Activated T-helper 17 cell treated with anti-CD3 and anti-CD28 coated beads, Interleukin-2, amount 50 U/mL, for 72 hours (primary cell): Measurements from ENCODE around the gene KCNA1. TPM values are rescaled to one million over a fixed set of nuclear protein-coding genes. Genes with fewer than 3 reads are reported as not detected.

Source experiments
- ATAC-seq: fragments of 150-1000 bp; cut with Tn5 transposase; replicated peaks from 2 replicates; pipeline ENCODE4 v1.10.0; 2021; ENCODE audit warnings: mild to moderate bottlenecking, moderate library complexity
- H3K27ac Mint-ChIP-seq: one replicate; pipeline ENCODE4 v1.8.0; 2022; ENCODE audit warnings: mixed read lengths
- H3K27me3 Mint-ChIP-seq: one replicate; pipeline ENCODE4 v1.8.0; 2022; ENCODE audit warnings: mixed read lengths
- H3K36me3 Mint-ChIP-seq: one replicate; pipeline ENCODE4 v1.8.0; 2022; ENCODE audit warnings: low read depth, mild to moderate bottlenecking, mixed read lengths
- H3K4me1 Mint-ChIP-seq: one replicate; pipeline ENCODE4 v1.8.0; 2022; ENCODE audit warnings: mixed read lengths
- H3K4me3 Mint-ChIP-seq: one replicate; pipeline ENCODE4 v1.8.0; 2022; ENCODE audit warnings: mild to moderate bottlenecking, mixed read lengths
- H3K9me3 Mint-ChIP-seq: one replicate; pipeline ENCODE4 v1.8.0; 2022; ENCODE audit warnings: mixed read lengths
- total RNA-seq, 2 donors: library from RNA; stranded (reverse); gene quantifications; one replicate each; pipeline ENCODE4 v1.2.3, GENCODE V29; 2022

KCNA1 gene
- total RNA-seq, 2 donors from 2014 or later: not detected

DNA sequence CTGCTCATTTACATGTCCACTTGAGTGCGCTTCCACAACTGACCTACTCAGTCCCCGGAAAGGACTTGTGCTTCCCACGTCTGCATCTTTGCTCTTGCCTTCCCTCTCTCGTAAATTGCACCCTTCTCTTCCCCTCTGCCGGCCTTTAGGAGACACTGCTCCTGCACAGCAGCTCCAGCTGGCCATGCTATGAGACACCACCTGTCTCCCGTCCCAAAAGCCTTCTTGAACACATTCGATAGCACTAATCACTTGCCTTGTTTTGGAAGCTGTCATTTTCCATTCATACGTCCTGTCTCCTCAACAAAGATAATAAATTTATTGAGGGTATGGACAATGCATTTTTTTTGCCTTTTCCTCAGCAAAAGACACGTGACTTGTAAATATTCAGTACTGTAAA, 15.7 kb upstream of the KCNA1 start:
- Mint-ChIP-seq H3K36me3 (no peaks in the 10 kb centered on the region), H3K4me1 (no peaks in the 10 kb centered on the region), H3K27ac (no peak overlapping the region), H3K27me3 (peaks cover 19% of the 10 kb centered on the region), H3K4me3 (no peak overlapping the region), H3K9me3 (no peaks in the 10 kb centered on the region)
- no peak for ATAC-seq

DNA sequence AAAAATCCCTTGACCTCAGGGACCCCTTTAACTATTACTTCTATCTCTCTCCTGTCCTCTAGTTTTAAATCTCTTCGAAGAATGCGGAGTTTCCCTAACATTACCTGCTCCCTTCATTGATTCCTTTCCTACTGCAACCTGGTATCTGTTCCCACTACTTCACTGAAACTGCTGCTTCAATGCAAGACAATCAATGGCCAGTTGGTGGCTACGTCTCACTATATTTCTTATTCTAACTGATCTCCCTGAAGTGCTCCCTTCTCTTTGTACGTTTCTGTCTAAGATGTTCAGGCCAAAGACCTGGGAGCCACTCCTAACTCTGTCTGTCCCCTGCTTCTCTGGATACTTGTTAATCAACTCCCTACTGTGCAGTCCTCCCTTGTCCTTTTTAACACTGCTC, 10.3 kb upstream of the KCNA1 start:
- no peaks in the 10 kb centered on the region for H3K4me1 Mint-ChIP-seq
- no peaks in the 10 kb centered on the region for H3K36me3 Mint-ChIP-seq
- no peak for ATAC-seq
- H3K4me3 Mint-ChIP-seq: no peak overlapping the region
- peaks cover 27% of the 10 kb centered on the region for H3K27me3 Mint-ChIP-seq
- H3K27ac Mint-ChIP-seq: no peak overlapping the region
- H3K9me3 Mint-ChIP-seq: no peaks in the 10 kb centered on the region

DNA sequence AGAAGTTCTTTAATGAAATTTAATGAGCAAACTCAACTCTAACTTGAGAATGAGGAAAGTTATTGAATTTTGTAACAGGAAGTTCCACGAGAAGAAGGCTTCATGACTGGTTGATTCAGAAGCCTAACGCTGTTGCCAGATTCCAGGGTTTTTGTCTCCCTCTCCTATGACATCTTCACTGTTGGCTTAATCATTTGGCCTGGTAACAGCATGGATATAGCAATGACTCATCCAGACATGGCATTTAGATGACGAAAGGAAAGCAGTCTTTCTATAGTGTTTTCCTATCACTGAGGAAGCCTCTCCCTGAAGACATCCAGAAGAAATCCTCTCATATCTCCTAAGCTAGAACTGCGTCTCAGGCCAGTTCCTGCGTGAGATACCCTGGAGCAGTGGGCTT, 9.4 kb upstream of the KCNA1 start:
- no peaks in the 10 kb centered on the region for H3K4me1 Mint-ChIP-seq
- no peaks in the 10 kb centered on the region for H3K36me3 Mint-ChIP-seq
- no peak for ATAC-seq

DNA sequence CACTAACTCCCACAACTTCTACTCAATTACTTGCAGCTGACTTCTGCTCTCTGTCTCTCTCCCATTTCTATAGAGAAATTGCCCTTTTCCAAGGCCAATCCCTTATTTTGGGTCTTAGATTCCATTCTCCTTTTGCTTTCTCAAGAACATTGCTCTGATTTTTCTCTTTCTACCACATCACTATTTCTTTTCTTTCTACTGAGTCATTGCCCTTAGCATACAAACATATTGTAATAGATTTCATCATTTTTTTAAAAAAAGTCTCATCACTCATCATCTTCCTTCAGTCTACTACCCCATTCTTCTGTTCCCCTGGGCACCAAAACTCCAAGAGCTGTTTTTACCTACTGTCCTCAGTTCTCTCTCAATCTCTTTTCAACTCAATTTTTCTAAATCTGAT, 4.4 kb upstream of the KCNA1 start:
- H3K36me3 Mint-ChIP-seq: no peaks in the 10 kb centered on the region
- no peak overlapping the region for H3K4me3 Mint-ChIP-seq
- no peak for ATAC-seq
- peaks cover 4% of the 10 kb centered on the region for H3K4me1 Mint-ChIP-seq
- peaks cover 23% of the 10 kb centered on the region for H3K27me3 Mint-ChIP-seq
- H3K27ac Mint-ChIP-seq: no peak overlapping the region
- H3K9me3 Mint-ChIP-seq: no peaks in the 10 kb centered on the region

More for the DNA sequence above, 9.4 kb upstream of the KCNA1 start:
- peaks cover 27% of the 10 kb centered on the region for H3K27me3 Mint-ChIP-seq
- no peak overlapping the region for H3K4me3 Mint-ChIP-seq
- no peaks in the 10 kb centered on the region for H3K9me3 Mint-ChIP-seq
- no peak overlapping the region for H3K27ac Mint-ChIP-seq

DNA sequence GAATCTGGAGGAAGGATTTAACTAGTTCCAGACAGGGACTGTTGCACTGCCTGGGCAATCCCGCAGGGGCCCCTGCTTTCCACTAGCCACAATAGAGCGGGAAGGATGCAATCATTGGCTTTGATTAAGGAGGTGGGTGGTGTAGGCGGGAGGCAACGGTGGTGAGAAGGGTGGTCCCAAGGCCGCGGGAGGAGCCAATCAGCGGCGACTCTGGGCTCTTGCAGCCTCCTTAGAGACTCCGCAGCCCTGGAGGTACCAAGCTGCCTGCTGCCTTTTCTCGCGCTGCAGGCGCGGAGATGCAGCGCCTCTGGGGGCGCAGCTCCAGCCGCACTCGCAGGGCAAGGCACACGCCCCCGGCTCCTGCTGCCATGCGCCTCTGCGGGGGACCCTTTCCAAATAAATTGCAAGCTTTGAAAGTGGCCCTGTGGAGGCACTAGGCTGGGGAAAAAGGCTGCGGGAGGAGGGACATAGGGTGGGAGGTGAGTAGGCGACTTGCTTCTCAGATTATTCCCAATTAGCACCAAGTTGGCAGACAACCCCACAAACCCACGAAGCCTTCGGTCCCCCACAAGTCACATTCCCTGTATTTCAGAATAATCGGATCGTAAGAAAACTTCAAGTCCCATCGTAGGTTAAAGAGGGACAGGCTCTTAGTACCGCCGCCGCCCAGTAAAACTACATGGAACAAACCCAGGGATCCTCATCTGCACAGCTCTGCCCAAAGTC, 858 bp upstream of the KCNA1 start:
- H3K27me3 Mint-ChIP-seq: peaks cover 22% of the 10 kb centered on the region
- peak overlapping the region; percentile 78 for H3K4me3 Mint-ChIP-seq
- H3K36me3 Mint-ChIP-seq: peaks cover 6% of the 10 kb centered on the region
- peaks cover 4% of the 10 kb centered on the region for H3K4me1 Mint-ChIP-seq
- ATAC-seq: no peak
- no peaks in the 10 kb centered on the region for H3K9me3 Mint-ChIP-seq
- H3K27ac Mint-ChIP-seq: no peak overlapping the region

DNA sequence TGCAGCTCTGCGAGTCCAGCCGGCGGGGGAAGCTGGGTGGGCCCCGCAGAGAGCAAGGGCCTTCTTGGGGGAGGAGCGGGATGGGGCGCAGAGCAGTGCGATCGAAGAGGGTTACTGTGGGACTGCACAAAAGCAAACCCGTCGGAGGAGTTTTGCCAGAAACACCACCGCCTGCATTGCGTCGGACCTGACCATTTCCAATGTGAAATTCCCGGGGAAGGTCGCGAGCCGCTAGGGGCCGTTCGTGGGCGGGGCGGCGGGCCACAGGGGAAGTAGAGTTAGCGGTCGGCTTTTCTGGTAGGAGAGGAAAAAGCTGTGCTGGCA, 333 bp upstream of the KCNA1 start:
- Mint-ChIP-seq H3K4me3 (peak overlapping the region; percentile 78), H3K9me3 (no peaks in the 10 kb centered on the region), H3K27me3 (peaks cover 26% of the 10 kb centered on the region), H3K4me1 (peaks cover 4% of the 10 kb centered on the region), H3K27ac (no peak overlapping the region), H3K36me3 (peaks cover 6% of the 10 kb centered on the region)
- ATAC-seq: no peak

DNA sequence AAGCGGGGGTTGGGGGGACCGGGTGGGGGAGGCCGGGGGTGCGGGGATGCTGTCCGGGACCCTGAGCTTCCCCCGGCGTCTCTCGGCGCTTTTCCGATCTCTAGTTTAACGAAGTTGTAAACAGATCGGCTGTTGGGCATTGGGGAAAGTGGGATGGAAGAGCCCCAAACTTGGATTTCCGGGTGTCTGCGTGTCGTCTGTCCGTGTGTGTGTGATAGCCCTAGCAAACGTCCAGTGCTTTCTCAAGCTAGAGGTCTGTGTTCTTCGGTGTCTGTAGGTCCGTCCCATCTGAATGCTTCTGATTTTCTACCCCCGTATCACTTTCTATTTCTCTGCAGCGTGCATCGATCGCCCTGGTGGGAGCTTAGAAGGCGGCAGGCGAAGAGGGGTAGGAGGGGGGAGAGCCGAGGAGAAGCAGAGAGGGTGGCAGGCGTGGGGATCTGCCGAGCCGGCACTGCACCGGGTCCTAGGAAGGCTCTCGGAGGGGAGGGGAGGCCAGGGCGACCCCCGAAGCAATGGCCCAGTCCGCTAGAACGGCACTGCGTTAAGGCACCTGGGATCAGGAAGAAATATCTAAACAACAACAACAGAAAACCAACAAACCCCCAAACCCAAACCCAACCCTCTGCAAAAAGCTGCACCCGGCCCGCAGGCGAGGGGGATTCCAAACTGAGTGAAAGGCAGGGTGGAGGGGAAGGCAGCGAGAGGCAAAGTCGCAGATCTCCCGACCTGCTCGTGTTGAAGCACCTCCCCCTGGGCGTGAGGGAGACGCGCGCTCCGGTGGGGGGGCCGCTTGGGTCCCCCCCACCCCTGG, 1.0 kb downstream of the KCNA1 start:
- H3K27ac Mint-ChIP-seq: no peak overlapping the region
- peaks cover 4% of the 10 kb centered on the region for H3K4me1 Mint-ChIP-seq
- peaks cover 38% of the 10 kb centered on the region for H3K27me3 Mint-ChIP-seq
- no peaks in the 10 kb centered on the region for H3K9me3 Mint-ChIP-seq
- no peak for ATAC-seq
- peak overlapping the region; percentile 78 for H3K4me3 Mint-ChIP-seq
- peaks cover 6% of the 10 kb centered on the region for H3K36me3 Mint-ChIP-seq

DNA sequence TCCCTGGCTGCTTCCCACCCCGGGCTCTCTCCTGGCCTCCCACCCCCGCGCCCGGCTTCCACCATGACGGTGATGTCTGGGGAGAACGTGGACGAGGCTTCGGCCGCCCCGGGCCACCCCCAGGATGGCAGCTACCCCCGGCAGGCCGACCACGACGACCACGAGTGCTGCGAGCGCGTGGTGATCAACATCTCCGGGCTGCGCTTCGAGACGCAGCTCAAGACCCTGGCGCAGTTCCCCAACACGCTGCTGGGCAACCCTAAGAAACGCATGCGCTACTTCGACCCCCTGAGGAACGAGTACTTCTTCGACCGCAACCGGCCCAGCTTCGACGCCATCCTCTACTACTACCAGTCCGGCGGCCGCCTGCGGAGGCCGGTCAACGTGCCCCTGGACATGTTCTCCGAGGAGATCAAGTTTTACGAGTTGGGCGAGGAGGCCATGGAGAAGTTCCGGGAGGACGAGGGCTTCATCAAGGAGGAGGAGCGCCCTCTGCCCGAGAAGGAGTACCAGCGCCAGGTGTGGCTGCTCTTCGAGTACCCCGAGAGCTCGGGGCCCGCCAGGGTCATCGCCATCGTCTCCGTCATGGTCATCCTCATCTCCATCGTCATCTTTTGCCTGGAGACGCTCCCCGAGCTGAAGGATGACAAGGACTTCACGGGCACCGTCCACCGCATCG, 1.8 kb downstream of the KCNA1 start:
- H3K4me3 Mint-ChIP-seq: peak overlapping the region; percentile 51
- no peak for ATAC-seq
- H3K4me1 Mint-ChIP-seq: peaks cover 4% of the 10 kb centered on the region
- no peaks in the 10 kb centered on the region for H3K9me3 Mint-ChIP-seq
- H3K27ac Mint-ChIP-seq: no peak overlapping the region
- H3K36me3 Mint-ChIP-seq: peaks cover 6% of the 10 kb centered on the region
- peaks cover 40% of the 10 kb centered on the region for H3K27me3 Mint-ChIP-seq

DNA sequence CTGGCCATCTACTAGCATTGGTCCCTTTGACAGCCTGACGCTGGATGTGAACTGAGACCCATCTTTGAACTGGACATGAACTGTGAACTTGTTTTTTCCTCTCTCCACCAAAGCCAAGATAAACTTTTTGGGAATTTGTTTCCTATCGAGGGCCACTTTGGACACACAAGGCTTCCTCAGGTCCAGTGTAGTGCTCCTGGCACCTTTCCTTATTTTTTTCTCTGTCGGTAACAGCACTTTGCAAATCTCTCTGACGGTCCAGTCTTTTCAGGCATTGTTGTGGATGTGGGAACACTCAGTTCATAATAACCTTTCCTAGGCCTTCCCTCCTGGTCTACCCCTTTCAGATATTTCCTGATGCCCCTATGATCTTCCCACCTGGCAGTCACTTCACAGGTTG, 5.0 kb downstream of the KCNA1 start:
- peaks cover 53% of the 10 kb centered on the region for H3K27me3 Mint-ChIP-seq
- H3K4me1 Mint-ChIP-seq: no peaks in the 10 kb centered on the region
- H3K27ac Mint-ChIP-seq: no peak overlapping the region
- no peak for ATAC-seq
- H3K36me3 Mint-ChIP-seq: peaks cover 6% of the 10 kb centered on the region
- no peak overlapping the region for H3K4me3 Mint-ChIP-seq
- no peaks in the 10 kb centered on the region for H3K9me3 Mint-ChIP-seq

DNA sequence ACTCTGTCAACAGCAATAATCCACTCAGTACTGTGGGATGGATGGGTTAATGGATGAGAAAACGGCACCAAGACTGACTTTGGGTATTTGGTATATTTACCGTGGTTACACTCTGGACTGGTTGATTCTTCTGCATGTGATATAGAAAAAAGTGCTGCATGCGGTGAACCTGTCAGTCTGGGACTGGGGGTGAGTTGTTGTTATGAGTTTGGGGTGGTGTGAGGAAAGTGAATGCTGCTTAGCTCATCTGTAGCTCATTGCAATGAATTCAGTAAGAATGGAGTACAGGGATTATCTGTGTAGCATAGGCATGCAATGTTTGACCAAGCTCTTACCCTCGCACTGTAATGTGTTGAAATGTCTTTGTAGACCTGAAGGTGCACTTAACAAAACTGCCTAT, 6.0 kb downstream of the KCNA1 start:
- no peak overlapping the region for H3K4me3 Mint-ChIP-seq
- H3K27ac Mint-ChIP-seq: no peak overlapping the region
- H3K9me3 Mint-ChIP-seq: no peaks in the 10 kb centered on the region
- no peak for ATAC-seq
- peaks cover 6% of the 10 kb centered on the region for H3K36me3 Mint-ChIP-seq
- H3K27me3 Mint-ChIP-seq: peaks cover 55% of the 10 kb centered on the region
- H3K4me1 Mint-ChIP-seq: no peaks in the 10 kb centered on the region

DNA sequence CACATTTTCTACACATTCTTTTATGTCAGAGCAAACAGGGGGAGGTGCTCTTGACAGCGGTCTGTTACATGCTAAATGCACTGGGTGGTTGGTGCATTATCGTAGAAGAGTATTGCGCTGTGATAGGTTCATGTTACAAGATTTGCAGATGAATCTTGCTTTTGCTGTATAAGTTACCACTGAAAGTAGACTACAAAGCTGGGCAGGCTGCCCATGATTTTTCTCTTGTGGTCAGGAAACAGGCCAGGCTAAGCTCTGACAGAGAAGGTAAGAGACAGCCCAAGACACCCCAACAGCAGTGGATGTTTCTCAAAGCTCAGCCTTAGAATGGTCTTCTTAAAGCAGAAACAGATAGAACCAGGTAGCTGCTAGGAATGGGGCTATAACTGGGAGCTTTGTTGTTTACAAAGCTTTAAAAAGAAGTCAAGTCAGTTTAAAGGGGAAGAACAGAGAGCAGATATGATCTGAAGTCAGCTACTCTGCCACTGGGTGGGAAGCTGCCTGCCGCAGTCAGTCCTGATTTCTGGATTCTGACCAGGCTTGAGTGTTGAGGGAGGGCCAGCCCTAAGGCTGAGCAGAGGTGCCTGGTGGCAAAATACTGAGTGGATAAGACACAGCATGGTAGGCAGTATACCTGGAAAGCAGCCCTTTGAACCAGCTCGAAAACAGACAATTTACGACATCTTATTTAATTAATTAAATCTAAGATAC, 9.4 kb downstream of the KCNA1 start:
- no peaks in the 10 kb centered on the region for H3K4me1 Mint-ChIP-seq
- H3K36me3 Mint-ChIP-seq: no peaks in the 10 kb centered on the region
- no peak overlapping the region for H3K27ac Mint-ChIP-seq
- H3K9me3 Mint-ChIP-seq: no peaks in the 10 kb centered on the region
- ATAC-seq: no peak
- no peak overlapping the region for H3K4me3 Mint-ChIP-seq
- peaks cover 51% of the 10 kb centered on the region for H3K27me3 Mint-ChIP-seq

DNA sequence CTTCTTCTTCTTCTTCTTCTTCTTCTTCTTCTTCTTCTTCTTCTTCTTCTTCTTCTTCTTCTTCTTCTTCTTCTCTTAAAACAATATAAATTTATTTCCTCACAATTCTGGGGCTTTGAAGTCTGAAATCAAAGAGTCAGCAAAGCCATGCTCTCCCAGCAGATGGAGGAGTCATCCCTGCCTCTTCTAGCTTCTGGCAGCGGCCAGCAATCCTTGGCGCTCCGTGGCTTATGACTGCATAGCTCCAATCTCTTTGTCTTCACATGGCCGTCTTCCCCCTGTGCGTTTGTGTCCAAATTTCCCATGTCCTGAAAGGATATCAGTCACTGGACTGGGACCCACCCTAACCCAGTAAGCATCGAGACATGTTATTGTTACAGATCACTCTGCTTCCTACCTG, 22.9 kb downstream of the KCNA1 start:
- Mint-ChIP-seq H3K4me1 (no peaks in the 10 kb centered on the region), H3K9me3 (no peaks in the 10 kb centered on the region), H3K36me3 (no peaks in the 10 kb centered on the region), H3K4me3 (no peak overlapping the region), H3K27ac (no peak overlapping the region), H3K27me3 (peaks cover 40% of the 10 kb centered on the region)
- no peak for ATAC-seq

DNA sequence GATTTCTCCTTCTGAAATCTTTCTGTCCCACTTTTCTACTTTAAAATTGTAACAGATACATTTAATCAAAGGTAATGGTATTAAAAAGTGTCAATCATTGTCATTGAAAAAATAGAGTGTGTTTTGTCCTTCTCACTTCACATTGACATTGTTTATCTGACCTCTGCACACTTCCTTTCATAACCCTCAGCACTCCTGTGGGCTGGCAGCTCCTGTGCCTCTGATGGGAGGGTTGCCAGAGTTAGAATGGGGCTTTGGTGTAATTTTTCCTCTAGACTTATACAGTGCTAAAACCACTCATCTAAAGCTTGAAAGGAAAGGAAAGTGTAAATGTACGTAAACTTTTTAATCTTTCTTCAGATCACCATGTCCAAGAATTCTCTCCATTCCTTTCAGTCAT, 23.7 kb downstream of the KCNA1 start:
- H3K4me3 Mint-ChIP-seq: no peak overlapping the region
- ATAC-seq: no peak
- H3K9me3 Mint-ChIP-seq: no peaks in the 10 kb centered on the region
- H3K27me3 Mint-ChIP-seq: peaks cover 44% of the 10 kb centered on the region
- no peaks in the 10 kb centered on the region for H3K4me1 Mint-ChIP-seq
- H3K27ac Mint-ChIP-seq: no peak overlapping the region
- H3K36me3 Mint-ChIP-seq: no peaks in the 10 kb centered on the region

DNA sequence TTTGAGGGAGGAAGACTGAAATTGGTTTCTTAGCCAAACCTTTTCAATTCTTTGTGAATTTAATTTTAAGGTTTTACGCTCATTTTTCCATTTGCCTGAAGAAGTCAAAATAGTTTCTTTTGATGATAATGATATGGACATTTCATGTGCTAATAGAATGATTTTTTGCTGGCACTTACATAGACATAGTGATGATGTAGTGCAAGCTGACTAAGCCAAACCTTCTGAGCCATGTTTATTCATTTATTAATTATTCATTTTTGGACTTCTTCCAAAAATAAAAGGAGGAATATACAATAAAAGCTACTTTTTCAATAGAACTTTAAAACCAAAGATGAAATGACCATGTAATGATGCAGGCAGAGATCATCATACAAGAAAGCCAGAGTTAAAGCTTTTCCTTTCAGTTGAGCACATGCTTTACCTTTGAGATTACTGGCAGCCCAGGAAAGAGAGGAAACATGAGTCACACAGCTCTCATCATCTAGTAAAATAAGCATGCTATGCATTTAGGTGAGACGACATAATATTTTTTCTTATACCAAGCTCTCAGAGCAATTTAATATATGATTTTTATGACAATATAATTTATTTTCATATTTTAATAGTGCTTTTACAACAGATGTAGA, 24.8 kb downstream of the KCNA1 start:
- Mint-ChIP-seq H3K9me3 (no peaks in the 10 kb centered on the region), H3K36me3 (no peaks in the 10 kb centered on the region), H3K4me3 (no peak overlapping the region), H3K27me3 (peaks cover 44% of the 10 kb centered on the region), H3K4me1 (no peaks in the 10 kb centered on the region), H3K27ac (no peak overlapping the region)
- ATAC-seq: no peak
